Measurements from ENCODE around the gene CFAP45. TPM values are rescaled to one million over a fixed set of nuclear protein-coding genes. Genes with fewer than 3 reads are reported as not detected.

Gene CFAP45
- total and polyA plus RNA-seq, 9 of the 15 experiments (the other 6 are each of a cell fraction or from before 2014, with no cell fraction given): 0.65 to 2.4 (median 1.5) TPM

GRCh38 chr1:159851407-159851806 lies 48.6 kb downstream of the CFAP45 start (continued):
- TF ChIP-seq, protein P1, sequence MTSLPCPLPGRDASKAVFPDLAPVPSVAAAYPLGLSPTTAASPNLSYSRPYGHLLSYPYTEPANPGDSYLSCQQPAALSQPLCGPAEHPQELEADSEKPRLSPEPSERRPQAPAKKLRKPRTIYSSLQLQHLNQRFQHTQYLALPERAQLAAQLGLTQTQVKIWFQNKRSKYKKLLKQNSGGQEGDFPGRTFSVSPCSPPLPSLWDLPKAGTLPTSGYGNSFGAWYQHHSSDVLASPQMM (CRISPR knock-in tag; IDR thresholded peaks at IDR 0.05): no peak
- TF ChIP-seq KDM1A (IDR thresholded peaks at IDR 0.05) (no peak), FOS (IDR thresholded peaks at IDR 0.05; ENCODE audit: extremely low read depth, insufficient read length) (no peak), BCOR (IDR thresholded peaks at IDR 0.05) (peak; percentile 25; the same call in 1 of the 2 replicates), RBM15 (IDR thresholded peaks at IDR 0.05; ENCODE audit: insufficient read depth, low read length) (no peak), WHSC1 (IDR thresholded peaks at IDR 0.05; ENCODE audit: low read length) (no peak), TSHZ1 (CRISPR knock-in tag; IDR thresholded peaks at IDR 0.05) (no peak), ATF3 (IDR thresholded peaks at IDR 0.05) (no peak), ATF3 (CRISPR knock-in tag; conservative IDR thresholded peaks at IDR 0.05) (no peak), ZNF551 (CRISPR knock-in tag; IDR thresholded peaks at IDR 0.05) (no peak), FOXP1 (CRISPR knock-in tag; IDR thresholded peaks at IDR 0.05) (no peak), CBFA2T2 (conservative IDR thresholded peaks at IDR 0.05) (no peak), RUNX1 (IDR thresholded peaks at IDR 0.05; ENCODE audit: low read depth) (no peak), RAD21 (CRISPR knock-in tag; conservative IDR thresholded peaks at IDR 0.05 in 1 of 2, IDR thresholded peaks at IDR 0.05 in 1 of 2) (0 out of 4 replicates have a peak, but pooled peaks of 1 of the 2 experiments have one; percentile 5), MAX (CRISPR knock-in tag; IDR thresholded peaks at IDR 0.05) (no peak)
- TF ChIP-seq, protein P2, sequence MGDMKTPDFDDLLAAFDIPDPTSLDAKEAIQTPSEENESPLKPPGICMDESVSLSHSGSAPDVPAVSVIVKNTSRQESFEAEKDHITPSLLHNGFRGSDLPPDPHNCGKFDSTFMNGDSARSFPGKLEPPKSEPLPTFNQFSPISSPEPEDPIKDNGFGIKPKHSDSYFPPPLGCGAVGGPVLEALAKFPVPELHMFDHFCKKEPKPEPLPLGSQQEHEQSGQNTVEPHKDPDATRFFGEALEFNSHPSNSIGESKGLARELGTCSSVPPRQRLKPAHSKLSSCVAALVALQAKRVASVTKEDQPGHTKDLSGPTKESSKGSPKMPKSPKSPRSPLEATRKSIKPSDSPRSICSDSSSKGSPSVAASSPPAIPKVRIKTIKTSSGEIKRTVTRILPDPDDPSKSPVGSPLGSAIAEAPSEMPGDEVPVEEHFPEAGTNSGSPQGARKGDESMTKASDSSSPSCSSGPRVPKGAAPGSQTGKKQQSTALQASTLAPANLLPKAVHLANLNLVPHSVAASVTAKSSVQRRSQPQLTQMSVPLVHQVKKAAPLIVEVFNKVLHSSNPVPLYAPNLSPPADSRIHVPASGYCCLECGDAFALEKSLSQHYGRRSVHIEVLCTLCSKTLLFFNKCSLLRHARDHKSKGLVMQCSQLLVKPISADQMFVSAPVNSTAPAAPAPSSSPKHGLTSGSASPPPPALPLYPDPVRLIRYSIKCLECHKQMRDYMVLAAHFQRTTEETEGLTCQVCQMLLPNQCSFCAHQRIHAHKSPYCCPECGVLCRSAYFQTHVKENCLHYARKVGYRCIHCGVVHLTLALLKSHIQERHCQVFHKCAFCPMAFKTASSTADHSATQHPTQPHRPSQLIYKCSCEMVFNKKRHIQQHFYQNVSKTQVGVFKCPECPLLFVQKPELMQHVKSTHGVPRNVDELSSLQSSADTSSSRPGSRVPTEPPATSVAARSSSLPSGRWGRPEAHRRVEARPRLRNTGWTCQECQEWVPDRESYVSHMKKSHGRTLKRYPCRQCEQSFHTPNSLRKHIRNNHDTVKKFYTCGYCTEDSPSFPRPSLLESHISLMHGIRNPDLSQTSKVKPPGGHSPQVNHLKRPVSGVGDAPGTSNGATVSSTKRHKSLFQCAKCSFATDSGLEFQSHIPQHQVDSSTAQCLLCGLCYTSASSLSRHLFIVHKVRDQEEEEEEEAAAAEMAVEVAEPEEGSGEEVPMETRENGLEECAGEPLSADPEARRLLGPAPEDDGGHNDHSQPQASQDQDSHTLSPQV (IDR thresholded peaks at IDR 0.05): no peak
- TF ChIP-seq, protein P3, sequence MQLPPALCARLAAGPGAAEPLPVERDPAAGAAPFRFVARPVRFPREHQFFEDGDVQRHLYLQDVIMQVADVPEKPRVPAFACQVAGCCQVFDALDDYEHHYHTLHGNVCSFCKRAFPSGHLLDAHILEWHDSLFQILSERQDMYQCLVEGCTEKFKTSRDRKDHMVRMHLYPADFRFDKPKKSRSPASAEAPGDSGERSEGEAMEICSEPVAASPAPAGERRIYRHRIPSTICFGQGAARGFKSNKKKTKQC (CRISPR knock-in tag; IDR thresholded peaks at IDR 0.05): no peak
- TF ChIP-seq, protein P4, sequence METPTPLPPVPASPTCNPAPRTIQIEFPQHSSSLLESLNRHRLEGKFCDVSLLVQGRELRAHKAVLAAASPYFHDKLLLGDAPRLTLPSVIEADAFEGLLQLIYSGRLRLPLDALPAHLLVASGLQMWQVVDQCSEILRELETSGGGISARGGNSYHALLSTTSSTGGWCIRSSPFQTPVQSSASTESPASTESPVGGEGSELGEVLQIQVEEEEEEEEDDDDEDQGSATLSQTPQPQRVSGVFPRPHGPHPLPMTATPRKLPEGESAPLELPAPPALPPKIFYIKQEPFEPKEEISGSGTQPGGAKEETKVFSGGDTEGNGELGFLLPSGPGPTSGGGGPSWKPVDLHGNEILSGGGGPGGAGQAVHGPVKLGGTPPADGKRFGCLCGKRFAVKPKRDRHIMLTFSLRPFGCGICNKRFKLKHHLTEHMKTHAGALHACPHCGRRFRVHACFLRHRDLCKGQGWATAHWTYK (CRISPR knock-in tag; IDR thresholded peaks at IDR 0.05): no peak

Measured in K562 (cell line).